CD14-positive monocyte (primary cell): Measurements from ENCODE around the gene AGER. TPM values are rescaled to one million over a fixed set of nuclear protein-coding genes. Genes with fewer than 3 reads are reported as not detected.
A peak's percentile ranks its signal among the peaks of the same experiment; 100 is the strongest.

Experiments used
- DNase-seq, 3 donors: peaks; one replicate each; pipeline ENCODE4 v3.0.0-alpha.2; 2011 to 2022
- H2AFZ ChIP-seq: 2 replicates; pipeline ENCODE4 v1.6.0; 2012; ENCODE audit warnings: mild to moderate bottlenecking, low read depth, low read length, inconsistent platforms; ENCODE audit not compliant: insufficient read depth, poor library complexity, severe bottlenecking
- H3K27ac ChIP-seq, 2 donors: 1 replicate in 1 of 2; 2 replicates in 1 of 2; pipeline ENCODE4 v1.5.1; 2012 to 2013; ENCODE audit warnings: low read length in 2 of 2, control low read depth in 1 of 2, inconsistent platforms in 1 of 2, low read depth in 1 of 2, mild to moderate bottlenecking in 1 of 2
- H3K27me3 ChIP-seq, 2 donors: one replicate each; pipeline versions ENCODE4 v1.6.0 to v1.6.1; 2011 to 2013; ENCODE audit warnings: low read length in 2 of 2; ENCODE audit not compliant: control insufficient read depth in 2 of 2, insufficient read depth in 2 of 2
- H3K36me3 ChIP-seq, 2 donors: replicated peaks in 1 of 2; 1 replicate in 1 of 2; 2 replicates in 1 of 2; pipeline versions ENCODE4 v1.5.1 to v1.6.1; 2012 to 2013; ENCODE audit warnings: low read length in 2 of 2, control low read depth in 1 of 2, inconsistent platforms in 1 of 2, mild to moderate bottlenecking in 1 of 2; ENCODE audit not compliant: insufficient read depth in 2 of 2, control insufficient read depth in 1 of 2
- H3K4me1 ChIP-seq, 2 donors: 1 replicate in 1 of 2; 2 replicates in 1 of 2; pipeline versions ENCODE4 v1.5.1 to v1.6.1; 2012 to 2013; ENCODE audit warnings: low read length in 2 of 2, control low read depth in 1 of 2, inconsistent platforms in 1 of 2, mild to moderate bottlenecking in 1 of 2, moderate library complexity in 1 of 2; ENCODE audit not compliant: insufficient read depth in 2 of 2, control insufficient read depth in 1 of 2
- H3K4me2 ChIP-seq: replicated peaks from 2 replicates; pipeline ENCODE3; 2012; ENCODE audit warnings: low read length, moderate library complexity, mild to moderate bottlenecking; ENCODE audit not compliant: poor library complexity, severe bottlenecking; ENCODE audit errors: extremely low read depth
- H3K4me3 ChIP-seq, 3 experiments: fragments of 200-600 bp in 1 of 3; sonication (generic) in 1 of 3; replicated peaks in 1 of 3; 1 replicate in 2 of 3; 2 replicates in 1 of 3; pipeline ENCODE4 v1.5.1; 2011 to 2013; ENCODE audit warnings: low read length in 3 of 3, mild to moderate bottlenecking in 3 of 3, control low read depth in 2 of 3, low read depth in 2 of 3, inconsistent platforms in 1 of 3, moderate library complexity in 1 of 3
- H3K79me2 ChIP-seq: 2 replicates; pipeline ENCODE4 v1.6.0; 2012; ENCODE audit warnings: mild to moderate bottlenecking, control low read depth, inconsistent platforms, low read length, moderate library complexity; ENCODE audit not compliant: insufficient read depth
- H3K9ac ChIP-seq: 2 replicates; pipeline ENCODE4 v1.6.0; 2017; ENCODE audit warnings: low read length, mild to moderate bottlenecking; ENCODE audit not compliant: insufficient read depth, poor library complexity, severe bottlenecking
- H3K9me3 ChIP-seq, 2 donors: replicated peaks in 1 of 2; 1 replicate in 1 of 2; 2 replicates in 1 of 2; pipeline versions ENCODE4 v1.5.1 to v1.6.1; 2012 to 2013; ENCODE audit warnings: low read length in 2 of 2, control low read depth in 1 of 2; ENCODE audit not compliant: control insufficient read depth in 1 of 2, insufficient read depth in 1 of 2
- H4K20me1 ChIP-seq: 2 replicates; pipeline ENCODE4 v1.6.0; 2012; ENCODE audit warnings: mild to moderate bottlenecking, low read length, control low read depth, moderate library complexity; ENCODE audit not compliant: insufficient read depth
- H3K27ac Mint-ChIP-seq, 7 donors: one replicate each; pipeline ENCODE4 v1.8.0; 2020; ENCODE audit warnings: mild to moderate bottlenecking in 7 of 7, mixed read lengths in 7 of 7, moderate library complexity in 6 of 7, inconsistent platforms in 2 of 7
- H3K27me3 Mint-ChIP-seq, 3 donors: one replicate each; pipeline ENCODE4 v1.8.0; 2021 to 2022; ENCODE audit warnings: low read depth in 3 of 3, mild to moderate bottlenecking in 3 of 3, mixed read lengths in 3 of 3, moderate library complexity in 3 of 3, inconsistent platforms in 1 of 3
- H3K36me3 Mint-ChIP-seq, 2 donors: one replicate each; pipeline ENCODE4 v1.8.0; 2020; ENCODE audit warnings: mixed read lengths in 2 of 2, inconsistent platforms in 1 of 2, mild to moderate bottlenecking in 1 of 2
- H3K4me1 Mint-ChIP-seq: one replicate; pipeline ENCODE4 v1.8.0; 2020; ENCODE audit warnings: mild to moderate bottlenecking, mixed read lengths
- H3K4me3 Mint-ChIP-seq, 2 donors: one replicate each; pipeline ENCODE4 v1.8.0; 2020; ENCODE audit warnings: mild to moderate bottlenecking in 2 of 2, mixed read lengths in 2 of 2, moderate library complexity in 1 of 2
- H3K9me3 Mint-ChIP-seq, 7 donors: one replicate each; pipeline ENCODE4 v1.8.0; 2020 to 2022; ENCODE audit warnings: mixed read lengths in 7 of 7, mild to moderate bottlenecking in 6 of 7, moderate library complexity in 6 of 7, inconsistent platforms in 2 of 7
- CTCF ChIP-seq: fragments of 200-600 bp; IDR thresholded peaks from one replicate; pipeline ENCODE4 v1.8.0; 2022; ENCODE audit warnings: antibody characterized with exemption, mild to moderate bottlenecking
- WGBS: methylation state at CpG from one replicate; pipeline ENCODE4 v1.1.5; 2013; ENCODE audit warnings: missing lambda C conversion rate; ENCODE audit not compliant: insufficient coverage; 5-methylcytosine and 5-hydroxymethylcytosine counted together
- intact Hi-C, 2 donors: fragments of 100-400 bp; cut with micrococcal nuclease; formaldehyde crosslinking; loops; one replicate each; pipeline versions ENCODE4 v1.15.0 to v1.15.1; 2023
- polyA plus RNA-seq, 3 donors: library from polyadenylated mRNA; depleted of rRNA in 1 of 3; unstranded in 2 of 3; stranded (reverse) in 1 of 3; fragments of 300-500 nt in 2 of 3; fragments of >200 nt in 1 of 3; fragmentation: Illumina TruSeq in 2 of 3; gene quantifications; 1 replicate in 2 of 3; 2 replicates in 1 of 3; pipeline ENCODE4 v1.2.3, GENCODE V29; 2012 to 2021

AGER gene
- polyA plus RNA-seq, 3 donors = 0.60 to 55.0 TPM; not detected in 1

DNA sequence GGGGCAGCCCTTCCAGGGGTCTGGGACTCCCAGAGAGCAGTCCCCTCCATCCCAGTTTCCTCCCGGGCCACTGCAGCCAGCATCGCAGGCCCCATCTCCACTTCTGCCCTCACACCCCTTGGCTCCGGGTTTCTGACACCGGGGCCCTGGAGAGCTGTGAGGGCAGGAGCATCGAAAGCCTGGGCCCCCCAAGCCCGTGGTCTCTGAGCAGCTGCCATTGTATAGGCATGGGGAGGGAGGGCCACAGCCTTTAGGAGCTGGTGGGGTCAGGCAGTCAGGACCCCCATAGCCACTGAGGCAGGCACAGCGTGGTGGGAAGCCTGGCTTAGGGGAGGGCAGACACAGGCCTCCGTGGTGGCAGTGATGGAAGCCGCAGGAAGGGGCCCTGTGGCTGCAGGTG is 18.1 kb upstream of the AGER start:
- DNase-seq = no peak
- peaks cover 6 to 9% of the 10 kb centered on the region in 2 donors for H3K4me1 ChIP-seq
- Mint-ChIP-seq H3K9me3 (peaks cover 0 to 6% (median 0%) of the 10 kb centered on the region in 7 donors), H3K27me3 (peaks cover 9 to 15% (median 13%) of the 10 kb centered on the region in 3 donors), H3K27ac (no peak overlapping the region), H3K36me3 (no peaks in the 10 kb centered on the region), H3K4me3 (no peak overlapping the region), H3K4me1 (peaks cover 10% of the 10 kb centered on the region)
- no peak overlapping the region for H3K27ac ChIP-seq
- WGBS = 100% methylated on average over 4 of the region's 9 CpGs
- no peaks in the 10 kb centered on the region for H3K9me3 ChIP-seq
- H3K79me2 ChIP-seq = no peaks in the 10 kb centered on the region
- H3K9ac ChIP-seq = no peak overlapping the region
- intact Hi-C loops = no loop called here
- no peak overlapping the region for H3K4me3 ChIP-seq
- TF ChIP-seq CTCF = no peak
- no peaks in the 10 kb centered on the region for H4K20me1 ChIP-seq
- H2AFZ ChIP-seq = no peak overlapping the region
- H3K4me2 ChIP-seq = no peak overlapping the region
- H3K36me3 ChIP-seq = no peaks in the 10 kb centered on the region
- H3K27me3 ChIP-seq = no peaks in the 10 kb centered on the region

GRCh38 chr6:32200711-32201475 is 16.8 kb upstream of the AGER start:
- H3K4me3 Mint-ChIP-seq = no peak overlapping the region
- no peaks in the 10 kb centered on the region for H3K27me3 ChIP-seq
- peaks cover 5 to 16% (median 7%) of the 10 kb centered on the region in 3 donors for H3K27me3 Mint-ChIP-seq
- no peak for TF ChIP-seq CTCF
- H3K4me1 Mint-ChIP-seq = peaks cover 17% of the 10 kb centered on the region
- no peak for DNase-seq
- no peak overlapping the region for H3K4me3 ChIP-seq
- no peak overlapping the region for H3K27ac ChIP-seq
- 96% methylated on average over 11 of the region's 13 CpGs for WGBS
- H3K4me2 ChIP-seq = no peak overlapping the region
- H3K4me1 ChIP-seq = peaks cover 15 to 19% of the 10 kb centered on the region in 2 donors
- no peaks in the 10 kb centered on the region for H3K9me3 ChIP-seq
- H3K36me3 Mint-ChIP-seq = no peaks in the 10 kb centered on the region
- H3K36me3 ChIP-seq = no peaks in the 10 kb centered on the region
- no peaks in the 10 kb centered on the region for H4K20me1 ChIP-seq
- intact Hi-C loops = no loop called here
- H2AFZ ChIP-seq = no peak overlapping the region
- no peak overlapping the region for H3K9ac ChIP-seq
- no peaks in the 10 kb centered on the region for H3K79me2 ChIP-seq
- peak overlapping the region in 1 of 7 donors; percentile 30 for H3K27ac Mint-ChIP-seq
- peaks cover 0 to 2% (median 0%) of the 10 kb centered on the region in 7 donors for H3K9me3 Mint-ChIP-seq
